ENCODE measurements around the gene FARS2.
"Not testable (repeated sequence)": the region's sequence is repeated elsewhere in the genome, so short reads cannot be mapped to it uniquely, and the experiment has no call there.

Gene FARS2

DNA sequence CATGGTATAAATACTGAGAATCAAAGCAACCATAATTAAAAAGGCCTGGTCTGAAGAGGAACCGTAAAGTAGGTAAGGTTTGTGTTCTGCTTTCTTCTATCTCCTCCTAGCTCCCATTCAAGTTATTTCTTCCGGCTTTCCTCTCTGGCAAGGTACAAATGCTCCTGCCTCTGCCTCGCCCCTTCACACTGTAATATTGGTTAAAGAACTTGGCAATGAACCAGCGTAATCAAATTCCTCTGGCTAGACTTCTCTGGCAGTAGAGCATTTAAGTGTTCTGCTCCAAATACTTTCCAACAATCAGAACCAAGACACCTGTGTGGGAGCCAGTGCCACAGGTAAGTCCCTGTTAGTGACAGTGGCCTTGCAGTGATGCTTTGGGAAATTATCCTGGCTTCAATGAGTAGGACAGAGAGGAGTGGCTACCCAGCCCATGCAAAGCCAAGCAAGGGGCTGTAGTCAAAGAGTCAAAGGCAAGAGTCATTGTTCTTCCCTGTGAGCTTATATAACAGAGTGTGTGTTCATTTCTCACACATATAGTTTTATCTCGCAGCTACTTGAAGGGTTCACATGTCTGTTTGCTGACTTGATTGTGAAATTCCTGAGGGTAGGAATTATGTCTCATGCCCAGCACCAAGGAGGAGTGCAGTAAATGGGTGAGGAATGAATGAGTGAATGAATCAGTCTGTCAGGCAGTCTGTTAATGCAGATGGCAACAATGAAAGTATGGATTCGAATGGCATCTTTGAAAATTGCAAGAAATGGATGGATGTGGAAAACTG is 416.1 kb downstream of the FARS2 start:
- no peak for DNase-seq
- in situ Hi-C loops (cut with MboI; ENCODE audit: low pct_unique_long_range_greater_than_20kb, low sequenced_read_pairs) = no loop called here

DNA sequence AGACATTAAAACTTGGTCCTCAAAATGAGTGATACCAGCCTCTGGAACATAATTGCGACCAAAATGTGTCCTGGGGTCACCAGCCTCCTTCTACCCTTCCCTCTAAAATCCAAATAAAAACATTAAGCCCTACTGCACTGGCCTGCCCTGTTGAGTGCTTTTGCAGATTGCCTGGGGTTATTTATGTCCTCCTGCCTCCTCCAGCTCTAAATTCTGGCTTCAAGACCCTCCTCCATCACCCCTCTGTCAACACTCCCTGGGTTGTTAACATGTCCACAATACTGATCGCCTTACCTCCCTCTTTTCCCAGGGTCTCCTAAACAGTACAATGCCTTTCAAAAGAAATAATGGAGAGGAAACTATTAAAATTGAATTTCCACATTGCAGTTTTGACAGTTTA is 418.0 kb downstream of the FARS2 start:
- in situ Hi-C loops (cut with MboI; ENCODE audit: low pct_unique_long_range_greater_than_20kb, low sequenced_read_pairs) = no loop called here
- DNase-seq = no peak

DNA sequence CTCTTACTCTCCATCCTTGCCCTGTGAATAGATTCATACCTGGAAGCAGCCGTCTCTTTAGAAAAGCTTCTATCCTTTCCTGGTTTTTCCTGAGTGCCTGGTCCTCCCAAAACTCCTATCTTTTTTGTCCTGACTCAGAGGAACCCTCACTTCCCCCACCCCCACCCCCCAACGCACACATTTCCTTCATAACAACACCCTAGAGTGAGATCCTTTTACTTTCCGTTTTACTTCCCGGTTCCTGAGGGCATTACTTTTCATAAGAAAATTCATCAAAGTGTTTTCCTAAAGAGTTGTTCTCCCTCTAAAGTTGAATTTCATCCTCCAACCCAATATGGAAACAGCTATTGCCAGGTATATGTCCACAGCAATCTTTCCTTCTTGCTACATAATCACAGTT is 418.4 kb downstream of the FARS2 start:
- in situ Hi-C loops (cut with MboI; ENCODE audit: low pct_unique_long_range_greater_than_20kb, low sequenced_read_pairs) = no loop called here
- DNase-seq = no peak

DNA sequence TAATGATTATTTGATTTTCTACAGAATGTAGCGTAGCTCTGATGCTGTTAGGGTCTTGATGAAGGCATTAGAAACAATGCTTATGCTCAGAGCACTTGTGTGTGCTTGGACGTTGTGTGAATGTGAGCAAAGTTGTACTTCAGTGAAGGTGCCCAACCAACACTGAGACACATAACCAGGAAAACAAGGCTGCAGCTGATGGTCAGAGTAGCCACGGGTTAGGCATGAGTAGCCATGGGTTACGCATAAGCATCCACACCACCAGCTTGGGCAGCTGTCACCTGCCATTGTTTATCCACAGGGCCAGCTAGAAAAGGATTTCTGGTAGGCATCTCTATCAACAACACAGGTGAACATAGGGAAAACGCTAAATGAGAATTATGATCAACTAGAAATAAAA is 418.8 kb downstream of the FARS2 start:
- in situ Hi-C loops (cut with MboI; ENCODE audit: low pct_unique_long_range_greater_than_20kb, low sequenced_read_pairs) = no loop called here
- DNase-seq = no peak

- in situ Hi-C loops (cut with MboI; ENCODE audit: low pct_unique_long_range_greater_than_20kb, low sequenced_read_pairs) = no loop called here
These were observed 420.2 kb downstream of the FARS2 start for GRCh38 chr6:5681480-5681879.

GRCh38 chr6:5682530-5682929 is 421.2 kb downstream of the FARS2 start:
- in situ Hi-C loops (cut with MboI; ENCODE audit: low pct_unique_long_range_greater_than_20kb, low sequenced_read_pairs) = no loop called here
- DNase-seq = no peak

More at GRCh38 chr6:5681480-5681879, 420.2 kb downstream of the FARS2 start:
- DNase-seq = no peak

GRCh38 chr6:5683747-5684146 is 422.4 kb downstream of the FARS2 start:
- in situ Hi-C loops (cut with MboI; ENCODE audit: low pct_unique_long_range_greater_than_20kb, low sequenced_read_pairs); DNase-seq: not testable (repeated sequence)

DNA sequence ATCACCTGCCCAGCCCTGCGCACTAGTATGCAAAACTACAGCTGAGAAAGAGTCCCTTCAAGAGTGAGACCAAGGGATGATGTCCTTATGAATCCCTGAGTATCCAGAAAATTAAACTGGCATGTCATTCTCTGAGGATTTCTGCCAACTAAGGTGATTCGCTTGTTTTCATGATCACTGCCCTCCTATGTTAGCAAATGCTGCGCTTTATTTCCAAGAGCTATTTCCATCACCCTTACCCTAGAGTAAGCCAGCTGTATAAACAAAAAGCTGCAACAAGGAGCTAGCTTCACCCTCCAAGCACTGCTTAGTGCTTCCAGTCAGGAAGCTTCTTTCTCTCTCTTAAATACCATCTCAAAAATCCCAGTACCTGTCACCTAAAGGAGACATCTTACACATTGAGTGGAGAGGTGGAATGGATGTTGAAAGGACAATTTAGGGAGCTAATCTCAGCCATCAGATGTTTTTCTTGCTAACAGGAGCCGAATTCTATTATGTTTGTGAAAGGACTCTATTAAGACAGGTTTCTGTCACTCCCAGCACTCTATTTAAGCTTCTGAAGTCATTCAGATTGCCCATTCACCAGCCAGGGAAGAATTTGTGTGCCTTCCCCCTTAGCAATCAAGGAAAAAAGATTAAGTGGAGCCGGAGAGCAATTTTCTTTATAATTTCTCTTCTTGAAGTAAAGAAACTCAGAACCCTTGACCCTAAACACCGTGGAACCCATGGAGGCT is 423.2 kb downstream of the FARS2 start:
- in situ Hi-C loops (cut with MboI; ENCODE audit: low pct_unique_long_range_greater_than_20kb, low sequenced_read_pairs) = no loop called here
- no peak for DNase-seq

- DNase-seq = no peak
- in situ Hi-C loops (cut with MboI; ENCODE audit: low pct_unique_long_range_greater_than_20kb, low sequenced_read_pairs) = no loop called here
These were observed 432.2 kb downstream of the FARS2 start for GRCh38 chr6:5693225-5694145.

DNA sequence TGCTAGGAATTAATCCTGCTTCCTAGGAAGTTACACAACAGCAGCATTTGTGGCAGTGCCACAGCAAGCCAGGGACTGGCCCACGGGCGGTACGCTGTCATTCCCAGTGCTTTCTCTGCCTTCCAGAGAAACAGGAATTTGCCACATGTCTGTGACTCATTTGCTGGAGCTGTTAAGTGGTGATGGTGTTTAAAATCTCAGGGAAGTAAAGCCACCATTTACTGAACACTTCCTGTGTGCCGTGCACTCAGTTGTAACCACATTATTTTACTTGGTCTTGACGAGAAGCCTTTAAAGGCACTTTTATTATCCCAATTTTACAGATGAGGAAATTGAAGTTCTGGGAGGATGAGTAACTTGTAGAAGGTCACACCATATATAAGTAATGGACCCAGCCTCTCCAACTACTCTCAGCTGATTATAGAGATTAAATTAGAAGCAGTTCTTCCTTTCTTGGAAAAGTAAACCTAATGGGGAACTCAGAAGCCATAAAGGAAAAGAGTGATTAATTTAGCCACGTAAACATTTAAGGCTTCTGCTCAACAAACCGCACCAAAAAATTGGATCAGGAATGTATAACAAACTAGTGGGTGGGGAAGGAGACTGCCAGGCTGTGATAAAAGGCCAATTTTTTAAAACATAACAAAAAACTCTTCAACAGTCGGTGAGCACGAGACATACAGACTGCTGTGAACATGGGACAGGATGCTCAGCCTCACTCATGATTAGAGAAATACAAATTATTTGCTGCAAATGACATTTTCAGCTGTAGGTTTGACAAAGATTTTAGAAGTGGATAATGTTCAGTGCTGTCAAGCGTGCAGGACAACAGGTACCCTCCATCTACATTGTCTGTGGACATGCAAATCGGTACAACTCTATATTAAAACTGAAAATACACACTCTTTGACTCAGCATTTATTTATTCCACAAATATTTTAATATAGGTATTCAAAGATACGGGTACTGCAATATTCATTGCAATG is 434.2 kb downstream of the FARS2 start:
- peak; percentile 83 for DNase-seq

DNA sequence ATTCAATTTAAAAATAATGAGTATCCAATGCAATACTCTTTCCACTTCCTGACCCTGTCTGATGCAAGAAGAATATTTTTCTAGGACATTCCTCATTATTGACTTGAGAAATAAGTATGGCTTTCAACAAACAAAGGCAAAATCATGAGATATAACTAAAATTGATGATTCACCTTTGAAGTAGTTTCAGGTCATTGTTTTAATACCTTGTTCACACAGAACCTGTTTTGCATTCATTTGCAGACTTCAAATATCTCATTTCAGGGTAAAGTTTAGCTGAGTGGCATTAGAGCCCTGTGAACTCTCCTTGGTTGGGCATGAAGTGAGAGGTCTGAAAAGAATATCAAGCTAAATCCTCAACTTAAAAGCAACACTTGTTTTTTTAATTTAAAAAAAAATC is 436.2 kb downstream of the FARS2 start:
- in situ Hi-C loops (cut with MboI; ENCODE audit: low pct_unique_long_range_greater_than_20kb, low sequenced_read_pairs) = no loop called here
- DNase-seq = no peak

More for the DNA sequence above, 434.2 kb downstream of the FARS2 start:
- in situ Hi-C loops (cut with MboI; ENCODE audit: low pct_unique_long_range_greater_than_20kb, low sequenced_read_pairs) = no loop called here

DNA sequence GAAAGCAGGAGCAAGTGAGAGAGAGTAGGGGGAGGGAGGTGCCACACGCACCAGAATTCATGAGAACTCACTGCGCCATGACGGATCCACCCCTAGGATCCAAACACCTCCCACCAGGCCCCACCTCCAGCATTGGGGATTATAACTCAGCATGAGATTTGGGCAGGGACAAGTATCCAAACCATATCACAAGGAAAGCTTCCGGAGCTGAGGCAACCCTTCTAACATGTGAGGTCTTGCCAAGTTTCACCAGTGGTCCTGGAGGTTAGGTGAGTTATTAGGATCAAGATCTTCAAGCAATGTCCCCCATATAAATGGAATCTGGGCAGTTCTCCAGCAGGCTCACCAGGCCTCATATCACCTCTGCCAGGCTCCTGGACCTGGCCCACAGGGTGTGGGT is 437.0 kb downstream of the FARS2 start:
- in situ Hi-C loops (cut with MboI; ENCODE audit: low pct_unique_long_range_greater_than_20kb, low sequenced_read_pairs) = no loop called here

DNA sequence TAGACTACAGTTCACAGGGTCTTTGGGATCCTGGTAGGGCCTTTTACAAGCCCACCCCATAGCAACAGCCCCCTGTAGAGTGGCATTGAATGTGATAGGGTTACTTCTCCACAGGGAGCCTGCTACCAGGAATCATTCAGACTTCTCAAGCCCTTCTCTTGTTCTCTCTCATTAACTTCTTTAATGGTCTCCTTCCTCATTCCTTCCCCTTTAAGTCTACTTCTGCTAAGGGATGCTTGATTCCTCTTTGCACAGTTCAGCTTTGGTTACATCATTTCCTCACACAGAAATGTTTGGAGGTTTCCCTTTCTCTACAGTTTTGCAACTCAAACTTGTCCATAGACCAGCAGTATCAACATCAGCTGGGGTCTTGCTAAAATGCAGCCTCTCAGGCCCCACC is 437.8 kb downstream of the FARS2 start:
- DNase-seq = peak; percentile 81
- in situ Hi-C loops (cut with MboI; ENCODE audit: low pct_unique_long_range_greater_than_20kb, low sequenced_read_pairs) = not testable (repeated sequence)

More for the DNA sequence above, 437.0 kb downstream of the FARS2 start:
- DNase-seq = no peak

DNA sequence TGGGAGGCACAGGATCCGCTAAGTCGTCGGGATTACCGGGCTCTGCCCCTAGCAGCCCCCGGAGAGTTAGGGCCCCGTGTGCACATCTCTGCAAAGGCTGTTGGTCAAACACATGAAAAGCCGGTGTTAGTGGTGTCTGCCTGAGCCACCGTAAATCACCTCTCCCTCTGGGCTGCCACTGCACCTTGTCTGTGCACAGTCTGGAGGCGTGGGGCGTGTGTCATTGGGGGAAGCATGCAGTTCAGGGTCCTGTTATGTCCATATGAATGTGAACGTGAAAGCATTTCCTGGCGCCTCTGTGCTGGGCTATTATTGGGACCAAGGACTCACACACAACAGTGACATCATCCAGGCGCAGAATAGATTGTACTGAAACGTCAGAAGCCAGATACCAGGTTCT is 439.9 kb downstream of the FARS2 start:
- DNase-seq = no peak
- in situ Hi-C loops (cut with MboI; ENCODE audit: low pct_unique_long_range_greater_than_20kb, low sequenced_read_pairs) = no loop called here

GRCh38 chr6:5704708-5705107 is 443.4 kb downstream of the FARS2 start:
- in situ Hi-C loops (cut with MboI; ENCODE audit: low pct_unique_long_range_greater_than_20kb, low sequenced_read_pairs) = no loop called here
- no peak for DNase-seq

DNA sequence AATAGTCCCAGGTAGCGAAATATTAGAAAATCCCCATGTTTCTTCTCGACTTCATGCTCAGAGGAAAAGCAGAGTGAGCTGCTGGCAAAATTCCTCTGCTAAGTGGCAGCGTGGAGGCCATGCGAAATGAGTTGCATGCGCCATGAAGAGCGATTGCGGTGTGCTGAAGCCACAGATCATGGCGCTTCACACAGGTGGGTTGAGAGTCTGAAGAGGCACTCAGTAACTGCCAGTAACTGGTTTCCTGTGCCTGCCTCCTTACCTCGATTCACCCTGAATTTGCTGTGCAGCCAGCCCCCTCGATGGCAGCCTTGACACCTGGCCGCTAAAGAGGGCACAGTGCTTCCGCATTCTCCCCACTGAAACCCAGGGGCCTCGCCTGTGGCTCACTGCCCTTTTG is 443.9 kb downstream of the FARS2 start:
- in situ Hi-C loops (cut with MboI; ENCODE audit: low pct_unique_long_range_greater_than_20kb, low sequenced_read_pairs) = no loop called here
- DNase-seq = no peak

GRCh38 chr6:5706124-5707033 is 445.1 kb downstream of the FARS2 start:
- DNase-seq = no peak
- in situ Hi-C loops (cut with MboI; ENCODE audit: low pct_unique_long_range_greater_than_20kb, low sequenced_read_pairs) = no loop called here
